ENCODE data around the gene MYO1G. TPM values are rescaled to one million over a fixed set of nuclear protein-coding genes. Genes with fewer than 3 reads are reported as not detected.
A peak's percentile ranks its signal among the peaks of the same experiment; 100 is the strongest.

Gene MYO1G
- total and polyA plus RNA-seq, 10 of the 15 experiments (the other 5 are each of a cell fraction or from before 2014, with no cell fraction given), result 1.8 to 232 (median 134) TPM

- TF ChIP-seq ATF2 (IDR thresholded peaks at IDR 0.05; ENCODE audit: low read length), result no peak
- TF ChIP-seq NR2C1 (IDR thresholded peaks at IDR 0.05), result no peak
- TF ChIP-seq ETV6 (conservative IDR thresholded peaks at IDR 0.05 in 1 of 2, IDR thresholded peaks at IDR 0.05 in 1 of 2; ENCODE audit: borderline replicate concordance in 1 of 2, low read depth in 1 of 2), result peak in 1 of 2 experiments; percentile 26; a peak in 1 of 4 replicates
- no peak for TF ChIP-seq RELB (IDR thresholded peaks at IDR 0.05; ENCODE audit: low read depth)
- peak; percentile 21; the same call in 1 of the 2 replicates for TF ChIP-seq RUNX3 (IDR thresholded peaks at IDR 0.05; ENCODE audit: low read length)
- TF ChIP-seq IKZF2 (IDR thresholded peaks at IDR 0.05), result peak in 1 of 2 experiments; percentile 34; a peak in 2 of 4 replicates
- TF ChIP-seq, protein P1, sequence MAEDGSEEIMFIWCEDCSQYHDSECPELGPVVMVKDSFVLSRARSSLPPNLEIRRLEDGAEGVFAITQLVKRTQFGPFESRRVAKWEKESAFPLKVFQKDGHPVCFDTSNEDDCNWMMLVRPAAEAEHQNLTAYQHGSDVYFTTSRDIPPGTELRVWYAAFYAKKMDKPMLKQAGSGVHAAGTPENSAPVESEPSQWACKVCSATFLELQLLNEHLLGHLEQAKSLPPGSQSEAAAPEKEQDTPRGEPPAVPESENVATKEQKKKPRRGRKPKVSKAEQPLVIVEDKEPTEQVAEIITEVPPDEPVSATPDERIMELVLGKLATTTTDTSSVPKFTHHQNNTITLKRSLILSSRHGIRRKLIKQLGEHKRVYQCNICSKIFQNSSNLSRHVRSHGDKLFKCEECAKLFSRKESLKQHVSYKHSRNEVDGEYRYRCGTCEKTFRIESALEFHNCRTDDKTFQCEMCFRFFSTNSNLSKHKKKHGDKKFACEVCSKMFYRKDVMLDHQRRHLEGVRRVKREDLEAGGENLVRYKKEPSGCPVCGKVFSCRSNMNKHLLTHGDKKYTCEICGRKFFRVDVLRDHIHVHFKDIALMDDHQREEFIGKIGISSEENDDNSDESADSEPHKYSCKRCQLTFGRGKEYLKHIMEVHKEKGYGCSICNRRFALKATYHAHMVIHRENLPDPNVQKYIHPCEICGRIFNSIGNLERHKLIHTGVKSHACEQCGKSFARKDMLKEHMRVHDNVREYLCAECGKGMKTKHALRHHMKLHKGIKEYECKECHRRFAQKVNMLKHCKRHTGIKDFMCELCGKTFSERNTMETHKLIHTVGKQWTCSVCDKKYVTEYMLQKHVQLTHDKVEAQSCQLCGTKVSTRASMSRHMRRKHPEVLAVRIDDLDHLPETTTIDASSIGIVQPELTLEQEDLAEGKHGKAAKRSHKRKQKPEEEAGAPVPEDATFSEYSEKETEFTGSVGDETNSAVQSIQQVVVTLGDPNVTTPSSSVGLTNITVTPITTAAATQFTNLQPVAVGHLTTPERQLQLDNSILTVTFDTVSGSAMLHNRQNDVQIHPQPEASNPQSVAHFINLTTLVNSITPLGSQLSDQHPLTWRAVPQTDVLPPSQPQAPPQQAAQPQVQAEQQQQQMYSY (CRISPR knock-in tag; IDR thresholded peaks at IDR 0.05), result no peak
- TF ChIP-seq, protein P2, sequence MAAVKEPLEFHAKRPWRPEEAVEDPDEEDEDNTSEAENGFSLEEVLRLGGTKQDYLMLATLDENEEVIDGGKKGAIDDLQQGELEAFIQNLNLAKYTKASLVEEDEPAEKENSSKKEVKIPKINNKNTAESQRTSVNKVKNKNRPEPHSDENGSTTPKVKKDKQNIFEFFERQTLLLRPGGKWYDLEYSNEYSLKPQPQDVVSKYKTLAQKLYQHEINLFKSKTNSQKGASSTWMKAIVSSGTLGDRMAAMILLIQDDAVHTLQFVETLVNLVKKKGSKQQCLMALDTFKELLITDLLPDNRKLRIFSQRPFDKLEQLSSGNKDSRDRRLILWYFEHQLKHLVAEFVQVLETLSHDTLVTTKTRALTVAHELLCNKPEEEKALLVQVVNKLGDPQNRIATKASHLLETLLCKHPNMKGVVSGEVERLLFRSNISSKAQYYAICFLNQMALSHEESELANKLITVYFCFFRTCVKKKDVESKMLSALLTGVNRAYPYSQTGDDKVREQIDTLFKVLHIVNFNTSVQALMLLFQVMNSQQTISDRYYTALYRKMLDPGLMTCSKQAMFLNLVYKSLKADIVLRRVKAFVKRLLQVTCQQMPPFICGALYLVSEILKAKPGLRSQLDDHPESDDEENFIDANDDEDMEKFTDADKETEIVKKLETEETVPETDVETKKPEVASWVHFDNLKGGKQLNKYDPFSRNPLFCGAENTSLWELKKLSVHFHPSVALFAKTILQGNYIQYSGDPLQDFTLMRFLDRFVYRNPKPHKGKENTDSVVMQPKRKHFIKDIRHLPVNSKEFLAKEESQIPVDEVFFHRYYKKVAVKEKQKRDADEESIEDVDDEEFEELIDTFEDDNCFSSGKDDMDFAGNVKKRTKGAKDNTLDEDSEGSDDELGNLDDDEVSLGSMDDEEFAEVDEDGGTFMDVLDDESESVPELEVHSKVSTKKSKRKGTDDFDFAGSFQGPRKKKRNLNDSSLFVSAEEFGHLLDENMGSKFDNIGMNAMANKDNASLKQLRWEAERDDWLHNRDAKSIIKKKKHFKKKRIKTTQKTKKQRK (IDR thresholded peaks at IDR 0.05; ENCODE audit: low read depth, low read length), result no peak
- no peak for TF ChIP-seq TCF7 (IDR thresholded peaks at IDR 0.05; ENCODE audit: borderline replicate concordance)
- no peak for TF ChIP-seq POLR2A (IDR thresholded peaks at IDR 0.05; ENCODE audit: low read depth, low read length)
- no peak for TF ChIP-seq SMAD1 (IDR thresholded peaks at IDR 0.05; ENCODE audit: low read depth, partially characterized antibody)
- TF ChIP-seq IRF4 (IDR thresholded peaks at IDR 0.05; ENCODE audit: low read depth, low read length), result no peak
- TF ChIP-seq, protein P3, sequence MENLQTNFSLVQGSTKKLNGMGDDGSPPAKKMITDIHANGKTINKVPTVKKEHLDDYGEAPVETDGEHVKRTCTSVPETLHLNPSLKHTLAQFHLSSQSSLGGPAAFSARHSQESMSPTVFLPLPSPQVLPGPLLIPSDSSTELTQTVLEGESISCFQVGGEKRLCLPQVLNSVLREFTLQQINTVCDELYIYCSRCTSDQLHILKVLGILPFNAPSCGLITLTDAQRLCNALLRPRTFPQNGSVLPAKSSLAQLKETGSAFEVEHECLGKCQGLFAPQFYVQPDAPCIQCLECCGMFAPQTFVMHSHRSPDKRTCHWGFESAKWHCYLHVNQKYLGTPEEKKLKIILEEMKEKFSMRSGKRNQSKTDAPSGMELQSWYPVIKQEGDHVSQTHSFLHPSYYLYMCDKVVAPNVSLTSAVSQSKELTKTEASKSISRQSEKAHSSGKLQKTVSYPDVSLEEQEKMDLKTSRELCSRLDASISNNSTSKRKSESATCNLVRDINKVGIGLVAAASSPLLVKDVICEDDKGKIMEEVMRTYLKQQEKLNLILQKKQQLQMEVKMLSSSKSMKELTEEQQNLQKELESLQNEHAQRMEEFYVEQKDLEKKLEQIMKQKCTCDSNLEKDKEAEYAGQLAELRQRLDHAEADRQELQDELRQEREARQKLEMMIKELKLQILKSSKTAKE (IDR thresholded peaks at IDR 0.05; ENCODE audit: low read depth, poor library complexity, severe bottlenecking), result no peak
- TF ChIP-seq MTA3 (IDR thresholded peaks at IDR 0.05; ENCODE audit: borderline replicate concordance, low read length), result no peak
- TF ChIP-seq PML (IDR thresholded peaks at IDR 0.05; ENCODE audit: low read length), result no peak
- TF ChIP-seq SPI1 (IDR thresholded peaks at IDR 0.05; ENCODE audit: borderline replicate concordance, insufficient read depth, low read depth, low read length), result no peak
- no peak for TF ChIP-seq SRF (IDR thresholded peaks at IDR 0.05; ENCODE audit: low read depth in 2 of 2, low read length in 2 of 2)
- TF ChIP-seq MAX (IDR thresholded peaks at IDR 0.05; ENCODE audit: low read depth, low read length), result no peak
- TF ChIP-seq YBX1 (IDR thresholded peaks at IDR 0.05), result no peak
These were observed 47.2 kb upstream of the MYO1G start (continued) for GRCh38 chr7:45026013-45026412.

Data from GM12878 (cell line).